ENCODE data around the gene HM13.
A peak's percentile ranks its signal among the peaks of the same experiment; 100 is the strongest.
"Not testable (repeated sequence)": the region's sequence is repeated elsewhere in the genome, so short reads cannot be mapped to it uniquely, and the experiment has no call there.

Gene HM13

DNA sequence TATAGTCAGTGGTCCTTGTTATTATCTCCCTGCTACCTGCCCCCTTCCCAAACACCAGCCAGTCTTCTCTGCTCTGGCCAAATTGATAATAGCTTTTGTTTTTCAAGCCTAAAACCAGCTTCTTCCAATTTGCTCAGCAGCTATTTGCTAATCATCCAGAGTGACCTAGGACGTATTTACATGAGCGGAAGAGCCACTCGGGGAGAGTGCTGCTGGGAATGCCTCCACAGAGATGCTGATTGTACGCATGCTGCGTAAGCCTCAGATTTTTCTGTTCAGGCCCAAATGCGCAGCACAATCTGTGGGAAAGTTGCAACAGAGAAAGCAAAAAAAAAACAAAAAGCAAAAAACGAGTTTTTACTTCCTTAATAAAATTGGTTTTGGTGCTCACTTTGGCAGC, 66.5 kb downstream of the HM13 start:
- Histone ChIP-seq H3K9ac (no peak overlapping the region), H3K27me3 (no peaks in the 10 kb centered on the region), H4K20me1 (no peaks in the 10 kb centered on the region), H3K36me3 (no peaks in the 10 kb centered on the region), H3K9me3 (peaks cover 6% of the 10 kb centered on the region; the same call in 1 of the 2 replicates), H3K27ac (no peak overlapping the region), H3K4me2 (no peak overlapping the region), H3K4me3 (no peak overlapping the region), H3K4me1 (no peaks in the 10 kb centered on the region)
- no peak for TF ChIP-seq Cebpa-rat (IDR thresholded peaks at IDR 0.05)

DNA sequence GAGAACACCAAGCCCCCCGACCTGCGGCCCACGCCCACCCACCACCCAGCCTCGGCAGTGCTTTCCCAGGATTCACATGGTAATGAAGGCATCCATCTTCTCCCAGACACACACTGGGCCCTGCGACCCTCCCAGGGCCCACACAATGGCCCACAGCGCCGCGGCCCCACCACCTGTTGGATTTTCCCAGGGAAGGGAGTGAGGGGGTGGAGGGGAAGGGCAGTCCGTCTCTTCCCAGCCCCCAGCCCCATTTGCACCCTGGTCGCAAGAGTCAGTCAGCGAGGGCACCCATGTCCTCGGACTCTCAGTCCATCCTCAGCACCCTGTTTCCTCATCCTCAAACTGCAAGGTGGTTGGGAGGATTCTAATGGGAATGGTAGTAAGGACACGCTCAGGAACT, 67.1 kb downstream of the HM13 start:
- Histone ChIP-seq H3K4me2 (no peak overlapping the region), H3K4me1 (no peaks in the 10 kb centered on the region), H3K9ac (no peak overlapping the region), H3K36me3 (no peaks in the 10 kb centered on the region), H3K27me3 (peaks cover 4% of the 10 kb centered on the region), H3K9me3 (peaks cover 6% of the 10 kb centered on the region; the same call in 1 of the 2 replicates), H3K27ac (no peak overlapping the region), H4K20me1 (no peaks in the 10 kb centered on the region), H3K4me3 (no peak overlapping the region)
- no peak for TF ChIP-seq Cebpa-rat (IDR thresholded peaks at IDR 0.05)

DNA sequence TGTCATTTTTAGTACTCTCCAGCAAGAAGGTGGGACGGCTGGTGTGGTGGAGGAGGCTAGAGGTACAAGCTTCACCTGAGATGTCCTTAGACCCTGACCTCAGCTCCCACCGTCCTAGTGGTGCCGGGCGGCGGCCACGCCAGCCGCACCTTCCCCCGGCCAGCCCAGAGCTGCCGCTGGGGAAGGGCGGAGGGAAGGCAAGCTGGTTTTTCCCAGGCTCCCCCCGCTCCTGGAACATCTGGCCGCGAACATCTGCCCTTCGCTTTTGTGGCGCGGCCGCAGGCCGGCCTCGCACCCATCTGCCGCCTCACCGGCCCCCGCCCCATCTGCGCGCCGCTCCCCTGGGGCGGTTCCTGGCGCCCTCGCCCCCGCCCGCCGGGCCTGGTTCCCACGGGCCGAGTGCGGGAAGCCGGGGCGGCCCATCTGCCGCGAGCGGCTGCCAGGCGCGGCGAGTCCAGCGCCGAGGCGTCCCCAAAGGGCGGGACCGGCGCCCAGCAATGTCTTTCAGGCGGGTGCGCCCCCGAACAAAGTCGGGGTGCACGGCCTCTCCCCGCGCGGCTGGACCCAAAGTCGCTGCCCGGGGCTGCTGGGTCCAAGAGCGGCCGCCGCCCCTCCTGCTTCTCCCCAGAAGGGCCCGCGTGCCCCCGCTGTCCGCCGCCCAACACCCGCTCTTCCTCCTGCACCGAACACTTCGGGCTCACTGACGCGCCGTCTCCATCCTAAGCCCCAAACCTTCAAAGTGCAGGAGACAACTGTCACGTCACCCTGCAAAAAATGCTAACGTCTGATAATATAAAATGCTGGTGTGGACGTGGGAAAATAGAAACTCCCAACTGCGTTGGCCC, 73.5 kb downstream of the HM13 start:
- peaks cover 20% of the 10 kb centered on the region for H4K20me1 ChIP-seq

DNA sequence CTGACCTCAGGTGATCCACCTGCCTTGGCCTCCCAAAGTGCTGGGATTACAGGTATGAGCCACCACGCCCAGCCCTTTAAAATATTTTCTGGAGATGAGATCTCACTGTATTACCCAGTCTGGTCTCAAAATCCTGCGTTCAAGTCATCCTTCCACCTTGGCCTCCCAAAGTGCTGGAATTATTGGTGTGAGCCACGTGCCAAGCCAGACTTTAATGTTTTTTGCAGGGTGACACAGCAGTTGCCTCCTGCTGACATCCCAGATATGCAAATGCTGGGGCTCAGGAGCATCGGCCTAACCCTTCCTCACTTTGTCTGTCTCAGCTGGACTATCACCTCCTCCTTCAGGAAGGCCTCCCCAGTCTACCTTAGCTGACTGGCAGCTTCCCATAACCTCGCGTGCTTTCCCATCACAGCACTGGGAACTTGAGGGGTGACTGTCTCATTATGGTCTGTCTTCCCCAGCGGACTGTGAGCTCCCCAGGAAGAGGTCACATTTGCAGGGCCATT, 76.5 kb downstream of the HM13 start:
- Histone ChIP-seq H3K9ac (no peak overlapping the region), H3K4me1 (peaks cover 13% of the 10 kb centered on the region), H3K9me3 (no peaks in the 10 kb centered on the region), H3K4me2 (no peak overlapping the region), H4K20me1 (peaks cover 20% of the 10 kb centered on the region), H3K27ac (no peak overlapping the region), H3K27me3 (peaks cover 37% of the 10 kb centered on the region), H3K4me3 (no peak overlapping the region), H3K36me3 (no peaks in the 10 kb centered on the region)
- TF ChIP-seq Cebpa-rat (IDR thresholded peaks at IDR 0.05): no peak

More for the DNA sequence above, 73.5 kb downstream of the HM13 start:
- H3K9me3 ChIP-seq: no peaks in the 10 kb centered on the region
- peak overlapping the region; percentile 34; the same call in 1 of the 2 replicates for H3K9ac ChIP-seq
- peaks cover 37% of the 10 kb centered on the region for H3K27me3 ChIP-seq
- H3K4me2 ChIP-seq: peak overlapping the region; percentile 96
- TF ChIP-seq Cebpa-rat (IDR thresholded peaks at IDR 0.05): no peak
- no peak overlapping the region for H3K27ac ChIP-seq
- no peaks in the 10 kb centered on the region for H3K36me3 ChIP-seq
- H3K4me1 ChIP-seq: peaks cover 13% of the 10 kb centered on the region
- H3K4me3 ChIP-seq: peak overlapping the region; percentile 60

DNA sequence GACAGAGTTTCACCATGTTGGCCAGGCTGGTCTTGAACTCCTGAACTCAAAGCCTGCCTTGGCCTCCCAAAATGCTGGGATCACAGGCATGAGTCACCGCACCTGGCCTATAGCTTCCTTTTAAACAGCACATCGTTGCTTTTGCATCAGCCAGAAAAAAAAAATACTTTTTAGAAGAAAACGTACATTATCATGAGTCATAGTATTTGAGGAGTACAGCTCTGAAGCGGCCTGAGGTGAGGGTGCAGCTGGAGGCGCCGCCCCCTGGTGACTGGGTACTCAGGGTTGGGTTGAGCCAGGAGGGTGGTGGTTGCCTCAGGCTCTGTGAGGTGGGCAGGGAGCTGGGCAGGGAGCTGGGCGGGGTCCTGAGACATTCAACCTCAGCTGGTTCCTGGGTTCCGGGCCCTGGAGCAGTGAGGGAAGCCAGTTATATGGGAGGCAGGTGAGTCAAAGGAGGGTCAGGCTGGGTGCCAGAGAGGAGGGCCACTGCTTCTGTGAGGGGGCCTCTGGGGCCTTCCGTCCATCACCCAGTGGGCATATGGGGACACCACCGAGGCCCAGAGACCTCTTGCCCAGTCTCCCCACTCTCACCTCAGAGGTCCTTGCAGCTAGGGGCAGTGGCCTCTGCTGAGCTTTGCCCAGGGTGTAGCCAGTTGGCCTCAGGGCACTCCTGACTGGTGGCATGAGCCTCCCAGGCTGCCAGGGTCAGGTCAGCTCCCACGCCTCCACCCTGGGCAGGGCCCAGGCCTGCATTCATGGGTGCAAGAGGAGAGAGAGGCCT, 79.2 kb downstream of the HM13 start:
- Histone ChIP-seq H4K20me1 (peaks cover 7% of the 10 kb centered on the region), H3K27me3 (peaks cover 13% of the 10 kb centered on the region), H3K9me3 (no peaks in the 10 kb centered on the region), H3K36me3 (no peaks in the 10 kb centered on the region), H3K4me1 (no peaks in the 10 kb centered on the region), H3K9ac (no peak overlapping the region), H3K4me3 (no peak overlapping the region), H3K27ac (no peak overlapping the region), H3K4me2 (no peak overlapping the region)
- TF ChIP-seq Cebpa-rat (IDR thresholded peaks at IDR 0.05): no peak

DNA sequence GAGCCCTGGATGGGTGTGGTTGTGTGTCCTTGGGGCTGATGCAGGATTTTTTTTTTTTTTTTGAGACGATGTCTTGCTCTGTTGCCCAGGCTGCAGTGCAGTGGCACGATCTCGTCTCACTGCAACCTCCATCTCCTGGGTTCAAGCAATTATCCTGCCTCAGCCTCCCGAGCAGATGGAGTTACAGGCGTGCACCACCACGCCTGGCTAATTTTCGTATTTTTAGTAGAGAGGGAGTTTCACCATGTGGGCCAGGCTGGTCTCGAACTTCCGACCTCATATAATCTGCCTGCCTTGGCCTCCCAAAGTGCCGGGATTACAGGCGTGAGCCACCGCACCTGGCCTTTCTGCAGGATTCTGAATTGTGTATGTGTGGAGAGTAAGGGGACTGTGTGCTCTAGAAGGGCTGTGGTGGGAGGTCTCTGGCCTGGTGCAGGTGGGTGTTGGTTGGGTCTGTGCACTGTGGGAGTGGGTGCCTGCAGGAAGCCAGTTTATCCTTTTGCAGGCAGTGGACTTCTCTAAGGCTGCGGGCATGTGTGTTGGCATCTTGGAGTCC, 79.8 kb downstream of the HM13 start:
- no peaks in the 10 kb centered on the region for H3K4me1 ChIP-seq
- H3K9ac ChIP-seq: no peak overlapping the region
- no peak overlapping the region for H3K27ac ChIP-seq
- peaks cover under 1% of the 10 kb centered on the region; the same call in 1 of the 2 replicates for H4K20me1 ChIP-seq
- H3K4me3 ChIP-seq: no peak overlapping the region
- peaks cover 7% of the 10 kb centered on the region for H3K27me3 ChIP-seq
- no peak for TF ChIP-seq Cebpa-rat (IDR thresholded peaks at IDR 0.05)
- H3K36me3 ChIP-seq: no peaks in the 10 kb centered on the region
- H3K9me3 ChIP-seq: no peaks in the 10 kb centered on the region
- no peak overlapping the region for H3K4me2 ChIP-seq

DNA sequence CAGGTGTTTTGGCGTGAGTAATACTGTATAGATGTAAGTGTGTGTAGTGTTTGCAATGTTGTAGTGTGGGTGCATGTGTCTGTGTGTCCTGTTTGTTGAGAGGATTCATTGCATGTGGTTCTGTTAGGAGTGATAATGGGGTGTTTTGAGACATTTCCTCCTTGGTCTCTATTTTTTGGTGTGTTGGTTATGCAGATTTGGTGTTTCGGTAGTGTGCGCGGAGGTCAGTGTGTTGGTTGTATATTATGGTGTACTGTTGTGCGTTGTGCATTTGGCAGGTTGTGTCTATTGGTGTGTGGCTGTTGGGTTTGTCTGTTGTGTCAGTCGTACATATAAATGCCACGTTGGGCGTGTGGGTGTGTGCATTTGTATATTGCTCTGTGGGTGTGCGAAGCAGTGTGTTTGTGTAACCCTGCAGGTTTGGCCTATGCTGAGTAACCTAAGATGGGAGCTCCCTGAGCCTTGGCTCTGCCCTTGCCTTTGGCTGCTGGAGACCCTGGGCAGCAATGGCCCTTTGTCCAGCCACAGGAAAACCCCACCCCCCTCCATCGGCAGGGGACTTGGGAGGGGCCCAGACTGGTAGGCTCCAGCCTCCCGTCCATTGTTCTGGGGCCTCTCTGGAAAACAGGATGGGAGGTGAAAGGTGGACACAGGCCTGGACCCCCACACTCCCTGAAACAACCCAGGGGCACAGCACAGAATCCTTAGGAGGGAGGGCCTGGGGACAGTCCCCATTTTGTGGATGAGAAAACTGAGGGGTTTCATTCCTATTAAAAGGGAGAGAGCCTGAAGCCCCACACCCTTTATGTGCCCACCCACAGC, 80.5 kb downstream of the HM13 start:
- Histone ChIP-seq H3K9ac (no peak overlapping the region), H3K9me3 (no peaks in the 10 kb centered on the region), H3K27ac (no peak overlapping the region), H3K36me3 (no peaks in the 10 kb centered on the region), H3K4me2 (no peak overlapping the region), H3K4me3 (no peak overlapping the region), H4K20me1 (no peaks in the 10 kb centered on the region), H3K27me3 (no peaks in the 10 kb centered on the region; the same call in 1 of the 2 replicates), H3K4me1 (no peaks in the 10 kb centered on the region)
- TF ChIP-seq Cebpa-rat (IDR thresholded peaks at IDR 0.05): no peak

DNA sequence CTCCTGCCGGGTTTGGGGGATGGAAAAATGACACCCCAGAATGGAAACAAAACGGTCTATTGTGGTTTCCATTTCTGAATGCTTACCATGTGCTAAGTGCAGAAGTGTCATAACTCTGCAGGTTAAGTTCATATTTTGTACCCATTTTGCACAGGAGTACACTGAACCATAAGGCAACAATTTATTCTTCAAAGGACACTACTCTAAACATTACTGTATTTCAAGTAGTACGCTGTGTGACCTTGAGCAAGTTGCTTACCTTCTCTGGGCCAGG, 81.1 kb downstream of the HM13 start:
- TF ChIP-seq Cebpa-rat (IDR thresholded peaks at IDR 0.05): no peak
- Histone ChIP-seq H4K20me1 (no peaks in the 10 kb centered on the region), H3K36me3 (no peaks in the 10 kb centered on the region), H3K27ac (no peak overlapping the region), H3K4me2 (no peak overlapping the region), H3K9me3 (no peaks in the 10 kb centered on the region), H3K4me3 (no peak overlapping the region), H3K9ac (no peak overlapping the region), H3K4me1 (no peaks in the 10 kb centered on the region), H3K27me3 (no peaks in the 10 kb centered on the region; the same call in 1 of the 2 replicates)

DNA sequence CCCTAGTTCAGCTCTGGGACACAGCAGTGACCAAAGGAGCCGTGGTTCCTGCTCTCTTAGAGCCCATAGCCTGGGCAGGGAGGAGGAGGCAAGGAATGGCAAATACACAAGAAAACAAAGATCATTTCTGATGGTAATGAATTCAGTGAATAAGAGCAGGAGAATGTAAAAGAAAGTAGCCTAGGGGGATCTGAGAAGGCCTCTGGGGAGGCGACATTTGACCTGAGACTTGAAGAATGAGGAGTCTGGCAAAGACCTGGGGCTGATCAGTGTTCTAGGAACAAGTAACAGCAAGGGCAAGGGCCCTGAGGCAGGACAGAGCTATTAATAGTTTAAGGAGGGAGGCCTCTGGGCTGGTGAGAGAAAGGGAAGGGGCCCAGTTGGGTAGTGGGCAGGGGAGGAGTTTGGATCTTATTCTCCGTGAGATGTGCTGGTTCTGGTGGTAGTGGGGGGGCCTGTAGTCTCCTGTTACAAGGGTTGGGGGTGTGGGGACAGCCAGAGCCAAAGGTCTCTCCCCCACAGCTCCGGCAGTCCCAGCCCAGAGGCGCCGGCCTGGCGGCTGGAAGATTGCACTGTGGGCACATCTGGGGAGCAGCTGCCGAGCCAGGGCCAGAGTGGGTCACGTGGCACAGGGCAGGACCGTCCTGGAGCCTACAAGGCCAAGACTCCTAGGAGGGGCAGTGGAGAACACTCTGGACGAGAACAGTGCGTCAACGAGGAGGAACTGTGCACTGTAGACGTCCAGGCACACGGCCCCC, 81.6 kb downstream of the HM13 start:
- H3K4me2 ChIP-seq: no peak overlapping the region
- H3K27me3 ChIP-seq: no peaks in the 10 kb centered on the region; the same call in 1 of the 2 replicates
- H3K9me3 ChIP-seq: no peaks in the 10 kb centered on the region
- no peaks in the 10 kb centered on the region for H4K20me1 ChIP-seq
- H3K4me3 ChIP-seq: no peak overlapping the region
- no peak for TF ChIP-seq Cebpa-rat (IDR thresholded peaks at IDR 0.05)
- no peak overlapping the region for H3K27ac ChIP-seq
- no peaks in the 10 kb centered on the region for H3K4me1 ChIP-seq
- H3K9ac ChIP-seq: no peak overlapping the region
- H3K36me3 ChIP-seq: no peaks in the 10 kb centered on the region

DNA sequence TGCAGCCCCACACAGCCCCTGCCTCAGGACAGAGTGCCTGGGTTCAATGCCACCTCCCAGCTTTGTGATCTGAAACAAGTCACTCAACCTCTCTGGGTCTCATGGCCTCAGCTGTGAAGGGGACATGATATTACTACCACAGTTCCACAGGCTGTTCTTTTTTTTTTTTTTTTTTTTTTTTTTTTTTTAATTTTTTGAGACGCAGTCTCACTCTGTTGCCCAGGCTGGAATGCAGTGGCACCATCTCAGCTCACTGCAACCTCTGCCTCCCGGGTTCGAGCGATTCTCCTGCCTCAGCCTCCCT, 82.1 kb downstream of the HM13 start:
- H4K20me1 ChIP-seq, H3K4me3 ChIP-seq, H3K4me2 ChIP-seq, H3K27ac ChIP-seq, H3K9me3 ChIP-seq, H3K9ac ChIP-seq, H3K27me3 ChIP-seq, H3K36me3 ChIP-seq, H3K4me1 ChIP-seq: not testable (repeated sequence)

Data from BLaER1 (cell line).